NT2/D1 (cell line): ENCODE results near the gene NOL4L.

Experiments
- SUZ12 ChIP-seq: IDR thresholded peaks from 2 replicates; pipeline ENCODE4 v1.6.1; 2011; ENCODE audit not compliant: insufficient read length, insufficient read depth; ENCODE audit errors: extremely low read depth
- YY1 ChIP-seq: IDR thresholded peaks from 2 replicates; pipeline ENCODE4 v1.6.1; 2011; ENCODE audit not compliant: insufficient read length, insufficient read depth
- ZNF274 ChIP-seq: IDR thresholded peaks from 2 replicates; pipeline ENCODE4 v1.6.1; 2011; ENCODE audit warnings: mild to moderate bottlenecking, low read depth, low read length

DNA sequence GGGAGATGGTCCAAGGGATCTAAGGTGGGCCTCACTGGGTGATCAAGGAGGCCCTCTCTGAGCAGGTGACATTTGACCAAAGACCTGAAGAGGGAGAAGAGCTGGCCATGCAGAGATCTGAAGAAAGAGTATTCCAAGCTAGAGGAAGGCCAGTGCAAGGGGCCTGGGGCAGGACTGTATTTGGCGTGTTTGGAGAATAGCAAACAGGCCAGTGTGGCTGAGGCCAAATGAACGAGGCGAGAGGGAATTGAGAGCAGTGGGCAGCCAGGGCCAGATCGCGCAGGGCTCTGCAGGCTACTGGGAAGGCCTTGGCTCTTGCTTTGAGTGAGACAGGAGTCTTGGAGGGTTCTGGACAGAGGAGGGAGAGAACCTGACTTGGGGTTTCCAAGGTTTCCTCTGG lies 9.3 kb downstream of the NOL4L start:
- TF ChIP-seq ZNF274 (no peak), YY1 (no peak), SUZ12 (no peak)
